Measurements from ENCODE around the gene SYNRG.

GRCh38 chr17:37567137-37567536, 42.1 kb downstream of the SYNRG start:
- no peak for TF ChIP-seq GATA3 (IDR thresholded peaks at IDR 0.05; ENCODE audit: low read depth, low read length)
- no peak for TF ChIP-seq GATA2 (IDR thresholded peaks at IDR 0.05; ENCODE audit: low read depth, low read length)

Measured in SH-SY5Y (cell line).